Adrenal gland (tissue), 5 donors: ENCODE measurements around the gene FMN1.

Source experiments
- POLR2A ChIP-seq, 2 donors: fragments of 450-650 bp; IDR thresholded peaks; one replicate each; pipeline ENCODE4 v1.6.1; 2017; ENCODE audit warnings: antibody characterized with exemption in 2 of 2, mild to moderate bottlenecking in 2 of 2, moderate library complexity in 1 of 2
- TF ChIP-seq, protein P1 (sequence below), 6 experiments: fragments of 450-650 bp in 4 of 6; fragments of 200-600 bp in 2 of 6; sonication (generic) in 1 of 6; IDR thresholded peaks; 1 replicate in 5 of 6; 2 replicates in 1 of 6; pipeline versions ENCODE4 v1.5.1 to v1.8.0; 2016 to 2021; ENCODE audit warnings: antibody characterized with exemption in 6 of 6, mild to moderate bottlenecking in 2 of 6, moderate library complexity in 1 of 6
- donor health status: DM: no; HTN: no; CAD: no.

DNA sequence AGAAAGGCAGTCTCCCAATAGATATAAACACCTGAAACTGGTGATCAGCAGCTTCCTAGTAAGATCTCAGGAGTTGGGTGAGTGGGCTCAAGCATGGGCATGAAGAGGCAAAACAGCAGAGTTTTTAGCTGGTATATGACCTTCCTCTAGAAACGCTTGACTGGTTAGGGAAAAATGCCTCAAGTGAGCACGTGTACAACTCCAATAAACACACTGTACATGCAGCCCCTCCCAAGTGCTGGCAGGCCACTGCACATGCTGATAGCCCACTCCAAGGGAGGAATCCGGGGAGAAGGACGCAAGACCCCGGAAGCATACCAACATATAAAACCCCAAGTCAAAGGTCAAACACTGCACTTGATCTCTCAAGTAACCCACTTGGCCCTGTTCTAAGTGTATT is 143.0 kb downstream of the FMN1 start:
- TF ChIP-seq, protein P1, sequence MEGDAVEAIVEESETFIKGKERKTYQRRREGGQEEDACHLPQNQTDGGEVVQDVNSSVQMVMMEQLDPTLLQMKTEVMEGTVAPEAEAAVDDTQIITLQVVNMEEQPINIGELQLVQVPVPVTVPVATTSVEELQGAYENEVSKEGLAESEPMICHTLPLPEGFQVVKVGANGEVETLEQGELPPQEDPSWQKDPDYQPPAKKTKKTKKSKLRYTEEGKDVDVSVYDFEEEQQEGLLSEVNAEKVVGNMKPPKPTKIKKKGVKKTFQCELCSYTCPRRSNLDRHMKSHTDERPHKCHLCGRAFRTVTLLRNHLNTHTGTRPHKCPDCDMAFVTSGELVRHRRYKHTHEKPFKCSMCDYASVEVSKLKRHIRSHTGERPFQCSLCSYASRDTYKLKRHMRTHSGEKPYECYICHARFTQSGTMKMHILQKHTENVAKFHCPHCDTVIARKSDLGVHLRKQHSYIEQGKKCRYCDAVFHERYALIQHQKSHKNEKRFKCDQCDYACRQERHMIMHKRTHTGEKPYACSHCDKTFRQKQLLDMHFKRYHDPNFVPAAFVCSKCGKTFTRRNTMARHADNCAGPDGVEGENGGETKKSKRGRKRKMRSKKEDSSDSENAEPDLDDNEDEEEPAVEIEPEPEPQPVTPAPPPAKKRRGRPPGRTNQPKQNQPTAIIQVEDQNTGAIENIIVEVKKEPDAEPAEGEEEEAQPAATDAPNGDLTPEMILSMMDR (IDR thresholded peaks at IDR 0.05) = no peak
- TF ChIP-seq POLR2A (IDR thresholded peaks at IDR 0.05) = no peak
